HepG2 (cell line): ENCODE data around the gene DNASE1L2. TPM values are rescaled to one million over a fixed set of nuclear protein-coding genes. Genes with fewer than 3 reads are reported as not detected.

ENCODE experiments used
- CERS6 ChIP-seq: sonication (generic); formaldehyde crosslinking; IDR thresholded peaks from 2 replicates; pipeline ENCODE4 v1.5.0; 2020; ENCODE audit warnings: missing genetic modification reagents
- FOSL2 ChIP-seq: sonication (generic); formaldehyde crosslinking; IDR thresholded peaks from 2 replicates; pipeline ENCODE4 v1.4.0; 2020; ENCODE audit warnings: missing genetic modification reagents
- GTF2F1 ChIP-seq: fragments of 150-350 bp; IDR thresholded peaks from 2 replicates; pipeline ENCODE4 v1.6.1; 2014; ENCODE audit warnings: low read length
- GZF1 ChIP-seq: sonication (generic); formaldehyde crosslinking; IDR thresholded peaks from 2 replicates; pipeline ENCODE4 v1.5.1; 2020; ENCODE audit warnings: mild to moderate bottlenecking, missing genetic modification reagents
- MEIS2 ChIP-seq: sonication (generic); formaldehyde crosslinking; IDR thresholded peaks from 2 replicates; pipeline ENCODE4 v1.9.0; 2021; ENCODE audit warnings: mild to moderate bottlenecking, missing genetic modification reagents
- NKX3-1 ChIP-seq: sonication (generic); formaldehyde crosslinking; IDR thresholded peaks from 2 replicates; pipeline ENCODE4 v1.5.0; 2020; ENCODE audit warnings: missing genetic modification reagents
- NR2C2 ChIP-seq: sonication (generic); formaldehyde crosslinking; IDR thresholded peaks from 2 replicates; pipeline ENCODE4 v1.4.0; 2020; ENCODE audit warnings: missing genetic modification reagents, mild to moderate bottlenecking, moderate library complexity, borderline replicate concordance
- PHF5A ChIP-seq: IDR thresholded peaks from one replicate; pipeline ENCODE4 v1.6.1; 2018; ENCODE audit warnings: low read depth, missing genetic modification reagents; ENCODE audit not compliant: unreplicated experiment
- PLSCR1 ChIP-seq: sonication (generic); formaldehyde crosslinking; IDR thresholded peaks from 2 replicates; pipeline ENCODE4 v1.5.0; 2020; ENCODE audit warnings: missing genetic modification reagents, mild to moderate bottlenecking, borderline replicate concordance
- RAD21 ChIP-seq: fragments of 450-650 bp; formaldehyde crosslinking; IDR thresholded peaks from 2 replicates; pipeline ENCODE4 v1.5.0; 2020; ENCODE audit warnings: mild to moderate bottlenecking
- SNAPC2 ChIP-seq: sonication (generic); formaldehyde crosslinking; IDR thresholded peaks from 2 replicates; pipeline ENCODE4 v1.8.1; 2022; ENCODE audit warnings: mild to moderate bottlenecking, missing genetic modification reagents
- TARDBP ChIP-seq: sonication (generic); formaldehyde crosslinking; IDR thresholded peaks from 2 replicates; pipeline ENCODE4 v1.8.0; 2022; ENCODE audit warnings: mild to moderate bottlenecking, missing genetic modification reagents
- ZFP41 ChIP-seq: sonication (generic); formaldehyde crosslinking; IDR thresholded peaks from 2 replicates; pipeline ENCODE4 v1.4.0; 2020; ENCODE audit warnings: mild to moderate bottlenecking, missing genetic modification reagents, borderline replicate concordance
- ZNF10 ChIP-seq: sonication (generic); formaldehyde crosslinking; IDR thresholded peaks from 2 replicates; pipeline ENCODE4 v1.4.0; 2020; ENCODE audit warnings: mild to moderate bottlenecking, low read depth, missing genetic modification reagents, borderline replicate concordance
- ZNF280D ChIP-seq: sonication (generic); formaldehyde crosslinking; IDR thresholded peaks from 2 replicates; pipeline ENCODE4 v1.5.1; 2020; ENCODE audit warnings: mild to moderate bottlenecking, missing genetic modification reagents
- ZNF383 ChIP-seq: sonication (generic); formaldehyde crosslinking; IDR thresholded peaks from 2 replicates; pipeline ENCODE4 v1.4.0; 2020; ENCODE audit warnings: missing genetic modification reagents, mild to moderate bottlenecking, borderline replicate concordance
- ZNF543 ChIP-seq: sonication (generic); formaldehyde crosslinking; IDR thresholded peaks from 2 replicates; pipeline ENCODE4 v1.4.0; 2020; ENCODE audit warnings: mild to moderate bottlenecking, missing genetic modification reagents
- ZNF556 ChIP-seq: sonication (generic); formaldehyde crosslinking; IDR thresholded peaks from 2 replicates; pipeline ENCODE4 v1.4.0; 2020; ENCODE audit warnings: mild to moderate bottlenecking, missing genetic modification reagents, borderline replicate concordance
- ZNF672 ChIP-seq: sonication (generic); formaldehyde crosslinking; IDR thresholded peaks from 2 replicates; pipeline ENCODE4 v1.8.1; 2022; ENCODE audit warnings: missing genetic modification reagents
- ZNF678 ChIP-seq: sonication (generic); formaldehyde crosslinking; IDR thresholded peaks from 2 replicates; pipeline ENCODE4 v1.4.0; 2020; ENCODE audit warnings: mild to moderate bottlenecking, missing genetic modification reagents
- ZNF747 ChIP-seq: sonication (generic); formaldehyde crosslinking; IDR thresholded peaks from 2 replicates; pipeline ENCODE4 v1.8.1; 2023; ENCODE audit warnings: missing genetic modification reagents, mild to moderate bottlenecking, borderline replicate concordance
- ZNF792 ChIP-seq: IDR thresholded peaks from 2 replicates; pipeline ENCODE4 v1.6.1; 2016
- ZSCAN31 ChIP-seq: sonication (generic); formaldehyde crosslinking; IDR thresholded peaks from 2 replicates; pipeline ENCODE4 v1.5.0; 2020; ENCODE audit warnings: low read depth, mild to moderate bottlenecking, missing genetic modification reagents
- polyA plus RNA-seq, 8 experiments: library from polyadenylated mRNA; depleted of rRNA in 3 of 8; stranded (reverse) in 7 of 8; unstranded in 1 of 8; fragments of >200 nt; fragmentation: Illumina TruSeq in 4 of 8; extraction: Trizol in 4 of 8; gene quantifications; 2 replicates each; pipeline versions ENCODE4 v1.2.1 to v1.2.3, GENCODE V29; 2011 to 2016; ENCODE audit warnings: low read depth in 4 of 8, missing spikeins in 1 of 8, mixed read lengths in 1 of 8; ENCODE audit not compliant: insufficient read depth in 1 of 8
- total RNA-seq, 5 experiments: library from RNA; depleted of rRNA; stranded (reverse); fragments of >200 nt; fragmentation: Illumina TruSeq; extraction: Trizol; gene quantifications; 2 replicates each; pipeline ENCODE4 v1.2.3, GENCODE V29; 2016; ENCODE audit warnings: low read depth in 1 of 5
- TF ChIP-seq, protein P1 (sequence below): sonication (generic); formaldehyde crosslinking; IDR thresholded peaks from 2 replicates; pipeline ENCODE4 v1.5.1; 2020; ENCODE audit warnings: mild to moderate bottlenecking, moderate library complexity, missing genetic modification reagents

DNASE1L2 gene
- total and polyA plus RNA-seq, 2 of the 13 experiments (the other 11 are each of a cell fraction or from before 2014, with no cell fraction given) = 0.44 to 0.50 TPM

- TF ChIP-seq PLSCR1 (CRISPR knock-in tag) (no peak), FOSL2 (no peak), PHF5A (CRISPR knock-in tag) (no peak), TARDBP (CRISPR knock-in tag) (peak; percentile 35; the same call in 1 of the 2 replicates), ZSCAN31 (no peak), RAD21 (CRISPR knock-in tag) (peak; percentile 5; the same call in 1 of the 2 replicates), NKX3-1 (CRISPR knock-in tag) (no peak), GZF1 (no peak), ZFP41 (no peak), ZNF280D (no peak), ZNF10 (CRISPR knock-in tag) (no peak), SNAPC2 (CRISPR knock-in tag) (no peak), ZNF383 (no peak), GTF2F1 (no peak), NR2C2 (CRISPR knock-in tag) (peak; percentile 58), ZNF792 (no peak), ZNF672 (0 out of 2 replicates have a peak, but pooled peaks have one; percentile 59), ZNF747 (no peak), CERS6 (CRISPR knock-in tag) (no peak), ZNF543 (CRISPR knock-in tag) (no peak), ZNF678 (CRISPR knock-in tag) (no peak), ZNF556 (no peak), MEIS2 (CRISPR knock-in tag) (no peak)
- TF ChIP-seq, protein P1, sequence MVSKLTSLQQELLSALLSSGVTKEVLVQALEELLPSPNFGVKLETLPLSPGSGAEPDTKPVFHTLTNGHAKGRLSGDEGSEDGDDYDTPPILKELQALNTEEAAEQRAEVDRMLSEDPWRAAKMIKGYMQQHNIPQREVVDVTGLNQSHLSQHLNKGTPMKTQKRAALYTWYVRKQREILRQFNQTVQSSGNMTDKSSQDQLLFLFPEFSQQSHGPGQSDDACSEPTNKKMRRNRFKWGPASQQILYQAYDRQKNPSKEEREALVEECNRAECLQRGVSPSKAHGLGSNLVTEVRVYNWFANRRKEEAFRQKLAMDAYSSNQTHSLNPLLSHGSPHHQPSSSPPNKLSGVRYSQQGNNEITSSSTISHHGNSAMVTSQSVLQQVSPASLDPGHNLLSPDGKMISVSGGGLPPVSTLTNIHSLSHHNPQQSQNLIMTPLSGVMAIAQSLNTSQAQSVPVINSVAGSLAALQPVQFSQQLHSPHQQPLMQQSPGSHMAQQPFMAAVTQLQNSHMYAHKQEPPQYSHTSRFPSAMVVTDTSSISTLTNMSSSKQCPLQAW = 0 out of 2 replicates have a peak, but pooled peaks have one; percentile 17
These were observed 25.6 kb upstream of the DNASE1L2 start, which contains the start of gene BRICD5 (continued) for GRCh38 chr16:2210386-2211365.
